Activated naive CD8-positive, alpha-beta T cell treated with anti-CD3 and anti-CD28 coated beads, Interleukin-2, amount 50 U/mL, for 16 hours (primary cell): ENCODE results near the gene SLC35A5.
"Not testable (repeated sequence)": the region's sequence is repeated elsewhere in the genome, so short reads cannot be mapped to it uniquely, and the experiment has no call there.

ENCODE experiments used
- DNase-seq: peaks from one replicate; pipeline ENCODE4 v3.0.0-alpha.2; 2020; ENCODE audit warnings: low read depth, low spot score

The SLC35A5 gene

GRCh38 chr3:112561734-112562529 lies at the start of gene SLC35A5, which contains the start of gene ATG3:
TSS of gene SLC35A5 (plus strand) at chr3:112562045. CDS start at chr3:112563404, 1,359 bp downstream.
TSS of gene ATG3 (minus strand) at chr3:112561962. CDS start at chr3:112561528, 434 bp downstream.
- peak; percentile 95 for DNase-seq

- no peak for DNase-seq
These were observed 49.5 kb upstream of the SLC35A5 start for GRCh38 chr3:112512320-112512719.

DNA sequence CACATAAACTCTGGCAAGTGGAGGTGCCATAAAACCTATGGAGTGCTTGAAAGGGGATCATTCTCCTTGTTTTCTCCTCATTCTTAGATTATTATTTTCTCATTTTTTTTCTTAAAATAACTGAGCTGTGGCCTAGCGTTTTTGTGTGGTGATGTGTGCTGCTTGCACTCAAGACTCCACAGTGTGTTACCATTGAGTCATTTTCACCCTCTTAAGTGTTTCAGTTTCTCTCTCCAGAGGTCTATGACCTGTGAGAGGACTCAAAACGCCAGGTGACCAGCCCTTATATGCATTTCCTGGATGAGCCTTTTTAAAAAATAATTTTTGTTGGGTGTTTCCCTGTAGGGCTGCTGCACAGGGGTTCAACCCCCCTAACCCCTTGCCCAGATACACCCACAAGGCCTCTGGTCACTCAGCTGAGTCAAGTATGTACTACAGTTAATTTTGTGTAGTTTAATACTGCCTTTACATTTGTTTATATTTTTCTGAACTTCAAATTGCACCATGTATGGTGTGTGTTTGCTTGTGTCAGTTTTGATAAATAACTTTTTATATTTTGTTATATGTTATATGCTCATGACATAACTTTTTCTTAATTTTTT lies 47.2 kb upstream of the SLC35A5 start:
- no peak for DNase-seq

DNA sequence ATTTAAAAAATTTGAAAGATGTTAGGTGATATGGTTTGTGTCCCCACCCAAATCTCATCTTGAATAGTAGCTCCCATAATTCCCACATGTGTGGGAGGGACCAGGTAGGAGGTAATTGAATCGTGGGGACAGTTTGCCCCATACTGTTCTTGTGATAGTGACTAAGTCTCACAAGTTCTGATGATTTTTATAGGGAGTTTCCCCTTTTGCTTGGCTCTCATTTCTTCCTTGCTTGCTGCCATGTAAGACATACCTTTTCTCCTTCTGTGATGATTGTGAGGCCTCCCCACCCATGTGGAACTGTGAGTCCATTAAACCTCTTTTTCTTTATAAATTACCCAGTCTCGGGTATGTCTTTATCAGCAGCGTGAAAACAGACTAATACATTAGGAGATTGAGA lies 42.9 kb upstream of the SLC35A5 start:
- DNase-seq = not testable (repeated sequence)

- peak; percentile 1 for DNase-seq
These were observed 42.3 kb upstream of the SLC35A5 start for GRCh38 chr3:112519424-112520001.

DNA sequence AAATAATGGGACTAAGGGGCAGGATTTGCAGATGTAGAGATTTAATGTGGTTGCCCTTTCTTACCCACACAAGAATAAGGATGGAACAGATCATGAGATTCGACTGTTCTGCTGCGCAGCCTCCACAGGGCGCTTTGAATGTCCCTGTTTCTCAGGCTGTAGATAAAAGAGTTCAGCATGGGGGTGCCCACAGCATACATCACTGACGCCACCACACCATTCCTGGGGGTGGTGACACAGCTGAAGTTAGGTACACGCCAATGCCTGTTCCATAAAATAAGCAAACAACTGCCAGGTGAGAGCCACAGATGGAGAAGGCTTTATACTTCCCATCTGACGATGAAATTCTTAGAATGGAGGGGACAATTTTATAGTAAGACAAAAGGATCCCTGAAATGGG lies 37.7 kb upstream of the SLC35A5 start:
- DNase-seq = not testable (repeated sequence)

- no peak for DNase-seq
These were observed 31.3 kb upstream of the SLC35A5 start for GRCh38 chr3:112530573-112530972.

- no peak for DNase-seq
These were observed 30.5 kb upstream of the SLC35A5 start for GRCh38 chr3:112531358-112531781.

- no peak for DNase-seq
These were observed 21.8 kb upstream of the SLC35A5 start for GRCh38 chr3:112539825-112540650.

- DNase-seq = no peak
These were observed 15.6 kb upstream of the SLC35A5 start for GRCh38 chr3:112546216-112546759.

GRCh38 chr3:112550859-112551258 lies 11.0 kb upstream of the SLC35A5 start:
- no peak for DNase-seq

GRCh38 chr3:112555535-112556170 lies 6.2 kb upstream of the SLC35A5 start:
- DNase-seq = no peak

DNA sequence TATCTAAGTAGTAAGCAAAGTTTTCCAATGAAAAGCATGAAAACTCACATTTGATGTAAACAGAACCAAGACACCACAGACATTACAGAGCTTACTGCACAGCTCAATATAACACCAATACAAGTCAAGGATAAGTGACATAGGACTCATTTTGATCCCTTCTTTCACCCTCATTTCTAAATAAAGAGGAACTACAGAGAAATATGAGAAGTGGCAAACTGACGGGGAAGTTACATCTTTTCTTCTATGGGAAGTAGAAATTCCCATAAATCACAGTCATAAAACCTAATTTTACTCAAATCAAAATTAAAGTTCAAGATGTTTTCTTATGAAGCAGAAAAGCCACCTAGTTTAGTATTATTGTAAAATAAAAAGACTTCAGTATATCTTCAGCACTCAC lies 3.9 kb upstream of the SLC35A5 start:
- no peak for DNase-seq

- no peak for DNase-seq
These were observed 1.5 kb upstream of the SLC35A5 start for GRCh38 chr3:112560307-112560706.

DNA sequence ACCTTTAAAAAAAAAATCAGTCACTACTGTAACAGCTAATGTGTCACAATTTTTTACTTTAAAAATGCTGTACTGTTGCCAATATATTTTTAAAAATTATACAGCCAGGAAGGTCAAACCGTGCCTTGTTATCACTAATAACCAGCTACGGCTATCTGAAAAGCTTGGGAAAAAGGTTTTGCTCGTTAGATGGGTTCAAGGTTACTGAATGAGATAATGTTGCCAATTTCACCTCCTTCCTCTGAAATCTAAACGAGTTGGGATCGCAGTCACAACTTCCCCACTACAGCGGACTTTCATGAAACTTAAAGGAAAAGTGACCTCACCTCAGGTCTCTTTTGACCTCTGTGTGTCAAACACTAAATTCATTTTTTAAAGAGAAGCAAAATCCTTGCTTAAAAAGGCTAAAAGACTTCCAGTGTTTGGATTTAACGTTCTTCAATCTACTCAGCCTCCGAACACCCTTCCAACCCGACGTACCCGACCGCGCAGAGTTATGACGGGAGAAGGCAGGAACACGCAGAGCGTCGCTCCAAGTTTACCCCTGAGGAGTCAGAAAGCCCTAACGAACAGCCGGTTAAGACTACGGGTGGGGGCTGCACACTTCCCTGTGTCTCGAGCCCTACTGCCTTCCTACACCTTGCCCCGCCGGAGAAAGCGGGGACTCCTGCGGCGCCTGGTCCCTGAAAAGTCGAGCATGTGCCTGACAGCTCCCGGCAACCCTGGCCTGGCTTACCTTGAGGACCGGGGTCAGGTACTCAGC lies 943 bp upstream of the SLC35A5 start:
- peak; percentile 44 for DNase-seq

- peak; percentile 41 for DNase-seq
These were observed 436 bp upstream of the SLC35A5 start for GRCh38 chr3:112561484-112561733.

- DNase-seq = not testable (repeated sequence)
These were observed 2.5 kb downstream of the SLC35A5 start for GRCh38 chr3:112564247-112564939.

DNA sequence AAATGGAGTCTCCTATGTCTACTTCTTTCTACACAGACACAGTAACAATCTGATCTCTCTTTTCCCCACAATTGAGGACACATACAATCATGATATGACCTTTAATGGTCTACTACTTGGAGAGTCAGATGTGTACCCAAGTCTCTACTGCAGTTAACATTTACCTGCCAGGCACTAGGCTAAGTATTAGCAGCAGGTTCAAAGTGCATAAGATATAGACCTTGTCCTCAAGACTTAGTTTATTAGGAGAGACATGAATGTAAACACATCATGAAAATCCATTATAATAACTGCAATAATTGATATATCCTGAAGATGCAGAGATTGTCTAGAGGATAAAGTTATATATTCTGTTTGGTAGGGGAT lies 3.1 kb downstream of the SLC35A5 start:
- DNase-seq = no peak

DNA sequence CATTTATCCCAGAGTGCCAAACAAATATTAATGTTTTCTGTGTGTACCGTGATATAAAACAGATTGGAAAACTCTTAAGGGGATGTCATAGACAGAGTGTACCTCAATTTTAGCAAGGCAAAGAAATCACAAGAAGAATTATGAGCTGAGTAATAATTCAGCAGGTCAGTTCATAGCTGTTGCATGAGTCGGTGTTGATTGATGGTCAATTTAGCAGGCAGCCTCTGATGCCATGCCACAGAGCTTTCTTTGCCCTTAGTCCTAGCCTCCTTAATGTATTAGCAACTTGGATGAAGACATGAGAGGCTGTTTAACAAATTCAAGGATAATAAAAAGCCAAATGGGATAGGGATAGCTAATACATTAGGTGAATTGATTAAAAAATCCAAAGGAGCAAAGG lies 6.8 kb downstream of the SLC35A5 start:
- DNase-seq = no peak

DNA sequence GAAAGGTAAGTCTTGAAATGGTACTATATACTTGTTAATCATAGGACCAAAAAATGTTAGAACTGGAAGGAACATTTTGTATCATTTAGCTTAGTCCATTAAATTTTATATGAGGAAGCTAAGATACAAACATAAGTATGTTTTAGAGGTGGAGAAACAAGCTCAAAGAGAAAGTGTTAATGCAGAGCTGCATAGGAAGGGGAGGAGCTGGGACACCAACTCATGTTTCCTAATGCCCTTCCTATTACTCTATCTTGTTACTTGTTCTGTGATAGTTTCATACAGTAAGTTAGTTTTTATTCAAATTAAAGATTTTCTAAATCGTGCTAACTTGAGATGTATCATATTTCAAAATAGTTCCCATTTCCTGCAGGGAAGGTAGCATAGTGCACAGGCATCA lies 7.4 kb downstream of the SLC35A5 start:
- DNase-seq = no peak
